GM23338 (cell line): ENCODE measurements around the gene WNK2.

Source experiments
- CTCF ChIP-seq, 2 experiments: fragments of 200-600 bp in 1 of 2; sonication (generic) in 1 of 2; conservative IDR thresholded peaks; 2 replicates each; pipeline versions ENCODE4 v1.5.1 to v1.6.1; 2016 to 2017; ENCODE audit warnings: antibody characterized with exemption in 2 of 2, low read depth in 2 of 2, mild to moderate bottlenecking in 2 of 2, moderate library complexity in 1 of 2
- ETS1 ChIP-seq: IDR thresholded peaks from 2 replicates; pipeline ENCODE4 v1.6.1; 2016; ENCODE audit warnings: antibody characterized with exemption
- EZH2 ChIP-seq: fragments of 200-600 bp; sonication (generic); IDR thresholded peaks from one replicate; pipeline ENCODE4 v1.8.0; 2017; ENCODE audit warnings: antibody characterized with exemption, mild to moderate bottlenecking, low read depth; ENCODE audit not compliant: unreplicated experiment
- EZH2phosphoT487 ChIP-seq: fragments of 200-600 bp; sonication (generic); IDR thresholded peaks from one replicate; pipeline ENCODE4 v1.8.1; 2018; ENCODE audit warnings: antibody characterized with exemption; ENCODE audit not compliant: unreplicated experiment
- JUNB ChIP-seq: IDR thresholded peaks from one replicate; pipeline ENCODE4 v1.6.1; 2016; ENCODE audit warnings: antibody characterized with exemption; ENCODE audit not compliant: unreplicated experiment
- NANOG ChIP-seq: IDR thresholded peaks from 2 replicates; pipeline ENCODE4 v1.6.1; 2016; ENCODE audit warnings: antibody characterized with exemption, borderline replicate concordance
- POLR2AphosphoS5 ChIP-seq: IDR thresholded peaks from 2 replicates; pipeline ENCODE4 v1.6.1; 2016; ENCODE audit warnings: antibody characterized with exemption, low read depth
- REST ChIP-seq: IDR thresholded peaks from one replicate; pipeline ENCODE4 v1.6.1; 2018; ENCODE audit warnings: antibody characterized with exemption; ENCODE audit not compliant: unreplicated experiment
- ZNF114 ChIP-seq: fragments of 250-450 bp; sonication (Bioruptor Pico); IDR thresholded peaks from 2 replicates; pipeline ENCODE4 v1.5.0; 2020; ENCODE audit warnings: mild to moderate bottlenecking, moderate library complexity
- ZNF462 ChIP-seq: fragments of 250-450 bp; sonication (Bioruptor Pico); IDR thresholded peaks from 2 replicates; pipeline ENCODE4 v1.5.0; 2020; ENCODE audit warnings: mild to moderate bottlenecking, moderate library complexity

- no peak for TF ChIP-seq CTCF (conservative IDR thresholded peaks at IDR 0.05; ENCODE audit: low read depth in 2 of 2)
- TF ChIP-seq EZH2 = no peak
- TF ChIP-seq REST = no peak
- no peak for TF ChIP-seq ZNF462 (CRISPR knock-in tag)
- TF ChIP-seq ZNF114 (CRISPR knock-in tag) = no peak
- TF ChIP-seq POLR2AphosphoS5 = no peak
- no peak for TF ChIP-seq ETS1
- TF ChIP-seq EZH2phosphoT487 = no peak
- TF ChIP-seq NANOG = no peak
- no peak for TF ChIP-seq JUNB
Observed at GRCh38 chr9:93190133-93190525, 6.2 kb downstream of the WNK2 start.
